IMR-90 (cell line): ENCODE results near the gene EFHC1.

Source experiments
- POLR2A ChIP-seq: IDR thresholded peaks from 2 replicates; pipeline ENCODE4 v1.6.1; 2012; ENCODE audit warnings: mild to moderate bottlenecking, low read depth, low read length
- TF ChIP-seq, protein P1 (sequence below): conservative IDR thresholded peaks from 2 replicates; pipeline ENCODE4 v1.5.1; 2012; ENCODE audit warnings: mild to moderate bottlenecking, low read depth, low read length, improper control_type of control experiment

DNA sequence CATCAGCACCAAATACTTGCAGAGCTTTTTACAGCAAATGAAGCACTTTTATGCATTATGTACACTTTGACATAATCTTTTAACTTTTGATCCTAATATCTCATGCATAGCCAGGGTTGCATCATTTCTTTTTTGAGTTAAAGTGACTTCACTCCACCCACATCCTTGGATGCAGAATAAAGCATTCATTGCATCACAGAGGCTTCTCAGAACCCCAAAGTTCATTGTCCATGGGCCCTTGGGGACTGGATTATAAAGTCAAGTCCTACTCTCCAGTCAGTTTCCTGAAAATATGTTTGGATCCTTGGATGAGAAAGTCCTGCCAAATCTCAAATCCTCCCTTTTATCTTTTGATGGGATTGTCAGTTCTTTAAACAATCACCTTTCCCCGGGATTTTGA, 10.6 kb upstream of the EFHC1 start:
- TF ChIP-seq, protein P1, sequence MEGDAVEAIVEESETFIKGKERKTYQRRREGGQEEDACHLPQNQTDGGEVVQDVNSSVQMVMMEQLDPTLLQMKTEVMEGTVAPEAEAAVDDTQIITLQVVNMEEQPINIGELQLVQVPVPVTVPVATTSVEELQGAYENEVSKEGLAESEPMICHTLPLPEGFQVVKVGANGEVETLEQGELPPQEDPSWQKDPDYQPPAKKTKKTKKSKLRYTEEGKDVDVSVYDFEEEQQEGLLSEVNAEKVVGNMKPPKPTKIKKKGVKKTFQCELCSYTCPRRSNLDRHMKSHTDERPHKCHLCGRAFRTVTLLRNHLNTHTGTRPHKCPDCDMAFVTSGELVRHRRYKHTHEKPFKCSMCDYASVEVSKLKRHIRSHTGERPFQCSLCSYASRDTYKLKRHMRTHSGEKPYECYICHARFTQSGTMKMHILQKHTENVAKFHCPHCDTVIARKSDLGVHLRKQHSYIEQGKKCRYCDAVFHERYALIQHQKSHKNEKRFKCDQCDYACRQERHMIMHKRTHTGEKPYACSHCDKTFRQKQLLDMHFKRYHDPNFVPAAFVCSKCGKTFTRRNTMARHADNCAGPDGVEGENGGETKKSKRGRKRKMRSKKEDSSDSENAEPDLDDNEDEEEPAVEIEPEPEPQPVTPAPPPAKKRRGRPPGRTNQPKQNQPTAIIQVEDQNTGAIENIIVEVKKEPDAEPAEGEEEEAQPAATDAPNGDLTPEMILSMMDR = no peak
- TF ChIP-seq POLR2A = no peak
